ENCODE data around the gene IFNAR2. TPM values are rescaled to one million over a fixed set of nuclear protein-coding genes. Genes with fewer than 3 reads are reported as not detected.

The IFNAR2 gene
- total and polyA plus RNA-seq, 12 donors, result 3.3 to 29.7 (median 14.5) TPM

DNA sequence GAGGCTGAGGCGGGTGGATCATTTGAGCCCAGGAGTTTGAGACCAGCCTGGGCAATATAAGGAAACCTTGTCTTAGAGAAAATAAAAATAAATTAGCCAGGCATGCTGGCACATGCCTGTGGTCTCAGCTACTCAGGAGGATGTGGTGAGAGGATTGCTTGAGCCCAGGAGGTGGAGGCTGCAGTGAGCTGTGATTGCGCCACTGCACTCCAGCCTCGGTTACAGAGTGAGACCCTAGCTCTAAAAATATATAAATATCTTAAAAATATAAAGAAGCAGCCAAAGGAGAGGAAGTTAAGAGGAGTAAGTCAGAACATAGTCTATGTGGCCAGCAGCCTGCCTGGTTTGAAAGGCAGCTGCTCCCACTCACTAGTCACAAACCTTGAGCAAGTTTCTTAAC, 31.9 kb downstream of the IFNAR2 start:
- TF ChIP-seq, protein P1, sequence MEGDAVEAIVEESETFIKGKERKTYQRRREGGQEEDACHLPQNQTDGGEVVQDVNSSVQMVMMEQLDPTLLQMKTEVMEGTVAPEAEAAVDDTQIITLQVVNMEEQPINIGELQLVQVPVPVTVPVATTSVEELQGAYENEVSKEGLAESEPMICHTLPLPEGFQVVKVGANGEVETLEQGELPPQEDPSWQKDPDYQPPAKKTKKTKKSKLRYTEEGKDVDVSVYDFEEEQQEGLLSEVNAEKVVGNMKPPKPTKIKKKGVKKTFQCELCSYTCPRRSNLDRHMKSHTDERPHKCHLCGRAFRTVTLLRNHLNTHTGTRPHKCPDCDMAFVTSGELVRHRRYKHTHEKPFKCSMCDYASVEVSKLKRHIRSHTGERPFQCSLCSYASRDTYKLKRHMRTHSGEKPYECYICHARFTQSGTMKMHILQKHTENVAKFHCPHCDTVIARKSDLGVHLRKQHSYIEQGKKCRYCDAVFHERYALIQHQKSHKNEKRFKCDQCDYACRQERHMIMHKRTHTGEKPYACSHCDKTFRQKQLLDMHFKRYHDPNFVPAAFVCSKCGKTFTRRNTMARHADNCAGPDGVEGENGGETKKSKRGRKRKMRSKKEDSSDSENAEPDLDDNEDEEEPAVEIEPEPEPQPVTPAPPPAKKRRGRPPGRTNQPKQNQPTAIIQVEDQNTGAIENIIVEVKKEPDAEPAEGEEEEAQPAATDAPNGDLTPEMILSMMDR (IDR thresholded peaks at IDR 0.05), result no peak
- TF ChIP-seq POLR2A (IDR thresholded peaks at IDR 0.05), result no peak

DNA sequence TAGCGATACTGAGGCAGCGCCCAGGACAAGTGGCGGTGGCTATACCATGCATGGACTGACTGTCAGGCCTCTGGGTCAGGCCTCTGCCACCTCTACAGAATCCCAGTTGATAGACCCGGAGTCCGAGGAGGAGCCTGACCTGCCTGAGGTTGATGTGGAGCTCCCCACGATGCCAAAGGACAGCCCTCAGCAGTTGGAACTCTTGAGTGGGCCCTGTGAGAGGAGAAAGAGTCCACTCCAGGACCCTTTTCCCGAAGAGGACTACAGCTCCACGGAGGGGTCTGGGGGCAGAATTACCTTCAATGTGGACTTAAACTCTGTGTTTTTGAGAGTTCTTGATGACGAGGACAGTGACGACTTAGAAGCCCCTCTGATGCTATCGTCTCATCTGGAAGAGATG, 33.2 kb downstream of the IFNAR2 start:
- no peak for DNase-seq
- Histone ChIP-seq H3K27me3 (no peaks in the 10 kb centered on the region), H3K36me3 (replicated peaks in 1 of 2) (peaks cover 0 to 14% of the 10 kb centered on the region in 2 donors), H3K4me3 (no peak overlapping the region), H3K4me1 (replicated peaks in 1 of 2) (peaks cover 0 to 14% of the 10 kb centered on the region in 2 donors), H3K27ac (no peak overlapping the region), H3K9me3 (replicated peaks in 1 of 3) (no peaks in the 10 kb centered on the region)
- WGBS, 4 donors, result 91 to 97% (median 95%) methylated on average over 9 to 11 of the region's 11 CpGs
- no peak for TF ChIP-seq POLR2A (IDR thresholded peaks at IDR 0.05)
- TF ChIP-seq, protein P1 (IDR thresholded peaks at IDR 0.05), result no peak
- intact Hi-C loops (cut with DNase I), result no loop called here

More for the DNA sequence above, 31.9 kb downstream of the IFNAR2 start:
- 65 to 87% (median 73%) methylated on average over 3 of the region's 3 CpGs for WGBS, 4 donors
- Histone ChIP-seq H3K9me3 (replicated peaks in 1 of 3) (no peaks in the 10 kb centered on the region), H3K4me1 (replicated peaks in 1 of 2) (peaks cover 0 to 5% of the 10 kb centered on the region in 2 donors), H3K27me3 (no peaks in the 10 kb centered on the region), H3K4me3 (no peak overlapping the region), H3K27ac (peak overlapping the region in 2 of 5 donors; percentile 35 to 36), H3K36me3 (replicated peaks in 1 of 2) (peaks cover 0 to 20% of the 10 kb centered on the region in 2 donors)
- peak in 5 of 7 donors; percentile 31 to 68 (median 42) for DNase-seq
- intact Hi-C loops (cut with DNase I), result no loop called here

DNA sequence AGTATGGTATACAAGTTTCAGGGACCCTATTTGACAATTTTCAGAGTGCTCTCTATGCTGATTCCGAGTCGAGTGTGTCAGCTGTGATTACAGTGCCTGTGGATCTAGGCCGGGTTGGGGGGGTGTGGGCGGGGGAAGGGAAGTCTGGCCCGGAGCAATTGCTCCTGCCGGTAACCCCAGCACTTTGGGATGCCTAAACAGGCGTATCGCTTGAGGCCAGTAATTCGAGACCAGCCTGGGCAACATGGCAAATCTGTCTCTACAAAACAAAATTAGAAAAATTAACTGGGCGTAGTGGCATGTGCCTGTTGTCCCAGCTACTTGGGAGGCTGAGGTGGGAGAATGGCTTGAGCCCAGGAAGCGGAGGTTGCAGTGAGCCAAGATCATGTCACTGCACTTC, 34.8 kb downstream of the IFNAR2 start:
- peaks cover 0 to 14% of the 10 kb centered on the region in 2 donors for H3K4me1 ChIP-seq (replicated peaks in 1 of 2)
- 88 to 92% (median 91%) methylated on average over 11 of the region's 11 CpGs for WGBS, 4 donors
- TF ChIP-seq, protein P1 (IDR thresholded peaks at IDR 0.05), result no peak
- TF ChIP-seq POLR2A (IDR thresholded peaks at IDR 0.05), result no peak
- peak overlapping the region in 1 of 5 donors; percentile 93 for H3K27ac ChIP-seq
- H3K27me3 ChIP-seq, result no peaks in the 10 kb centered on the region
- no peak overlapping the region for H3K4me3 ChIP-seq
- H3K36me3 ChIP-seq (replicated peaks in 1 of 2), result peaks cover 0 to 16% of the 10 kb centered on the region in 2 donors
- intact Hi-C loops (cut with DNase I), result no loop called here
- no peaks in the 10 kb centered on the region for H3K9me3 ChIP-seq (replicated peaks in 1 of 3)
- DNase-seq, result no peak

DNA sequence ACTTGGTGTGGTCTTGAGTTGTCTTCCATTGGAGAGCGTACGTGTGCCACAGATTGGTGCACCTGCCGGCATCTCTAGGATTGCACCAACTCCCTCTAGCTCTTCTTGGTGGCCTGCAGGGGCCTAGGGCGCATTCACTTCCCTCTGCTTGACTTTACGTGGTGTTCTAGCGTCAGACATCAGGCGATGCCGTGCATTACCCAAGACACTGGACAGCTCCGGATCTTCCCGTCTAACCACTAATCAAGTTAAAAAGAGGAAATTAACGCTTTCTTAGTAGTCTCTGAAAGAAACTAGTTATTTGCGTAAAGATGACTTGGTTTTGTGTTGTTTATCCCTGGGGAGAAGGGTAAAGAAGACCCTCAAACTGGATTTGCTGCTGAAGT, 35.9 kb downstream of the IFNAR2 start:
- 23 to 28% (median 27%) methylated on average over 12 of the region's 12 CpGs for WGBS, 4 donors
- no peaks in the 10 kb centered on the region for H3K27me3 ChIP-seq
- peak overlapping the region in 2 of 4 donors; percentile 75 to 97 for H3K4me3 ChIP-seq
- peak overlapping the region; percentile 14 to 93 (median 56) for H3K27ac ChIP-seq
- peak; percentile 32 to 78 (median 61) for DNase-seq
- TF ChIP-seq POLR2A (IDR thresholded peaks at IDR 0.05), result no peak
- TF ChIP-seq, protein P1 (IDR thresholded peaks at IDR 0.05), result peak in 1 of 6 experiments; percentile 15
- intact Hi-C loops (cut with DNase I), result no loop called here
- peaks cover 0 to 16% of the 10 kb centered on the region in 2 donors for H3K36me3 ChIP-seq (replicated peaks in 1 of 2)
- H3K4me1 ChIP-seq (replicated peaks in 1 of 2), result peaks cover 0 to 14% of the 10 kb centered on the region in 2 donors
- H3K9me3 ChIP-seq (replicated peaks in 1 of 3), result no peaks in the 10 kb centered on the region

Measured in adrenal gland (tissue), 12 donors.